Gastrocnemius medialis (tissue), 4 donors: Measurements from ENCODE around the gene ITIH4. TPM values are rescaled to one million over a fixed set of nuclear protein-coding genes. Genes with fewer than 3 reads are reported as not detected.
"Not testable (repeated sequence)": the region's sequence is repeated elsewhere in the genome, so short reads cannot be mapped to it uniquely, and the experiment has no call there.

Source experiments
- ATAC-seq, 2 donors: fragments of 150-250 bp; one replicate each; pipeline ENCODE4 v1.9.1; 2016
- DNase-seq, 2 donors: peaks; one replicate each; pipeline ENCODE4 v3.0.0-alpha.2; 2019
- H3K27ac ChIP-seq, 4 donors: fragments of 200-600 bp; sonication (generic); 1 replicate in 1 of 4; 2 replicates in 3 of 4; pipeline ENCODE4 v1.5.1; 2016 to 2018; ENCODE audit warnings: mild to moderate bottlenecking in 2 of 4, moderate library complexity in 1 of 4
- H3K27me3 ChIP-seq, 3 donors: fragments of 200-600 bp; sonication (generic) in 2 of 3; 1 replicate in 1 of 3; 2 replicates in 2 of 3; pipeline versions ENCODE4 v1.5.1 to v1.6.0; 2016 to 2019; ENCODE audit warnings: mild to moderate bottlenecking in 1 of 3, moderate library complexity in 1 of 3
- H3K36me3 ChIP-seq, 2 donors: fragments of 200-600 bp; sonication (generic) in 1 of 2; one replicate each; pipeline ENCODE4 v1.5.1; 2017 to 2018
- H3K4me1 ChIP-seq, 2 donors: fragments of 200-600 bp; sonication (generic) in 1 of 2; one replicate each; pipeline ENCODE4 v1.5.1; 2016 to 2017; ENCODE audit warnings: mild to moderate bottlenecking in 2 of 2
- H3K4me3 ChIP-seq, 4 donors: fragments of 200-600 bp; sonication (generic) in 3 of 4; 1 replicate in 1 of 4; 2 replicates in 3 of 4; pipeline ENCODE4 v1.5.1; 2016 to 2019; ENCODE audit warnings: mild to moderate bottlenecking in 2 of 4
- H3K9me3 ChIP-seq, 3 donors: fragments of 200-600 bp; sonication (generic) in 2 of 3; 1 replicate in 1 of 3; 2 replicates in 2 of 3; pipeline ENCODE4 v1.5.1; 2016 to 2019
- CTCF ChIP-seq, 5 experiments: fragments of 450-650 bp in 3 of 5; fragments of 200-600 bp in 2 of 5; sonication (generic) in 2 of 5; IDR thresholded peaks in 4 of 5; conservative IDR thresholded peaks in 1 of 5; 1 replicate in 4 of 5; 2 replicates in 1 of 5; pipeline ENCODE4 v1.5.1; 2016 to 2019; ENCODE audit warnings: antibody characterized with exemption in 5 of 5, mild to moderate bottlenecking in 3 of 5, moderate library complexity in 3 of 5
- POLR2A ChIP-seq, 2 donors: fragments of 450-650 bp; IDR thresholded peaks; one replicate each; pipeline ENCODE4 v1.6.1; 2017; ENCODE audit warnings: antibody characterized with exemption in 2 of 2, mild to moderate bottlenecking in 2 of 2, moderate library complexity in 2 of 2
- in situ Hi-C, 4 donors: fragments of 200-750 bp; cut with MboI; loops; one replicate each; pipeline versions ENCODE4 v1.15.0 to v1.8.0; 2017; ENCODE audit warnings: low sequenced_read_pairs in 4 of 4
- intact Hi-C: fragments of 100-400 bp; cut with DNase I; formaldehyde crosslinking; loops from one replicate; pipeline ENCODE4 v1.15.1; 2023; ENCODE audit warnings: low total_unique reads
- total RNA-seq, 4 donors: library from RNA; depleted of rRNA; stranded (reverse); fragments of >200 nt; gene quantifications; one replicate each; pipeline versions ENCODE4 v1.1.0 to v1.2.3, GENCODE V29; 2016

The ITIH4 gene
- total RNA-seq, 4 donors from 2014 or later: 3.5 to 20.4 (median 12.7) TPM

GRCh38 chr3:52777959-52778805 is 52.3 kb downstream of the ITIH4 start:
- intact Hi-C loops (no loop called here), in situ Hi-C loops (no loop called here)
- ATAC-seq: no peak
- Histone ChIP-seq H3K27me3 (no peaks in the 10 kb centered on the region), H3K27ac (no peak overlapping the region), H3K9me3 (no peaks in the 10 kb centered on the region), H3K4me1 (no peaks in the 10 kb centered on the region), H3K36me3 (no peaks in the 10 kb centered on the region), H3K4me3 (no peak overlapping the region)
- no peak for DNase-seq
- no peak for TF ChIP-seq CTCF (IDR thresholded peaks at IDR 0.05 in 4 of 5, conservative IDR thresholded peaks at IDR 0.05 in 1 of 5)
- no peak for TF ChIP-seq POLR2A (IDR thresholded peaks at IDR 0.05)

GRCh38 chr3:52777127-52777958 is 53.1 kb downstream of the ITIH4 start, which contains the start of gene ITIH1:
Gene ITIH1 (plus strand): TSS chr3:52777599. CDS start chr3:52777616, 17 bp downstream.
- H3K9me3 ChIP-seq: no peaks in the 10 kb centered on the region
- no peak within 1 kb of the TSS for H3K4me3 ChIP-seq
- no peaks in the 10 kb centered on the region for H3K4me1 ChIP-seq
- no peaks in the 10 kb centered on the region for H3K27me3 ChIP-seq
- TF ChIP-seq POLR2A (IDR thresholded peaks at IDR 0.05): no peak
- no peak for TF ChIP-seq CTCF (IDR thresholded peaks at IDR 0.05 in 4 of 5, conservative IDR thresholded peaks at IDR 0.05 in 1 of 5)
- H3K27ac ChIP-seq: no peak within 1 kb of the TSS
- intact Hi-C loops (no loop called here), in situ Hi-C loops (no loop called here)
- no peak for ATAC-seq
- no peaks in the 10 kb centered on the region for H3K36me3 ChIP-seq
- DNase-seq: no peak

GRCh38 chr3:52776486-52776885 is 54.0 kb downstream of the ITIH4 start:
- H3K27me3 ChIP-seq, H3K36me3 ChIP-seq, H3K4me3 ChIP-seq, H3K27ac ChIP-seq, intact Hi-C loops, in situ Hi-C loops, DNase-seq, H3K9me3 ChIP-seq, H3K4me1 ChIP-seq, ATAC-seq: not testable (repeated sequence)

GRCh38 chr3:52775877-52776276 is 54.6 kb downstream of the ITIH4 start:
- DNase-seq: no peak
- H3K27me3 ChIP-seq: no peaks in the 10 kb centered on the region
- H3K4me3 ChIP-seq: no peak overlapping the region
- intact Hi-C loops (no loop called here), in situ Hi-C loops (no loop called here)
- H3K36me3 ChIP-seq: no peaks in the 10 kb centered on the region
- H3K27ac ChIP-seq: no peak overlapping the region
- TF ChIP-seq CTCF (IDR thresholded peaks at IDR 0.05 in 4 of 5, conservative IDR thresholded peaks at IDR 0.05 in 1 of 5) (no peak), POLR2A (IDR thresholded peaks at IDR 0.05) (no peak)
- ATAC-seq: no peak
- H3K9me3 ChIP-seq: no peaks in the 10 kb centered on the region
- H3K4me1 ChIP-seq: peaks cover 6 to 7% of the 10 kb centered on the region in 2 donors
